Ecto neural progenitor cell (in vitro differentiated cells): Measurements from ENCODE around the gene CRYBG2.

Experiments
- DNase-seq: peaks from one replicate; pipeline ENCODE4 v3.0.0-alpha.2; 2018; ENCODE audit warnings: low spot score

The CRYBG2 gene

GRCh38 chr1:26368486-26368885 is 14.6 kb upstream of the CRYBG2 start:
- DNase-seq = no peak

DNA sequence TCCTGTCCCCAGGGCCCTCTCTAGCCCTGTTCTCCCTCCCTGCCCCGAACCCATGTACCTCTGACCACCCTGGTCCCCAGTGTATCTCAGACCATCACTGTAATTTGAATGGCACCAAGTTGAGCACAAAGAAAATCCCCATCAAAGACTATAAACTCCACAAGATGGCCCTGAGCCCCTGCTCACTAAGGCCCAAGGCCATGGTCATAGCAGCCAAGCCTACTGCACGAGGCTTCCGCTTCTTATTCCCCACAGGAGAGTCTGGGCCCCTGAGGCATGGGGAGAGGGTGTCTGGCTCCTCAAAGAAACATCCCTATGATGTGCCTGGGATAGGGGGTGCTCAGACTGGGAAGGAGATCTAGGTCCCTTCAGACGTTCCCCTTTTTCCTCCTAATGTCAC is 14.1 kb upstream of the CRYBG2 start:
- no peak for DNase-seq

DNA sequence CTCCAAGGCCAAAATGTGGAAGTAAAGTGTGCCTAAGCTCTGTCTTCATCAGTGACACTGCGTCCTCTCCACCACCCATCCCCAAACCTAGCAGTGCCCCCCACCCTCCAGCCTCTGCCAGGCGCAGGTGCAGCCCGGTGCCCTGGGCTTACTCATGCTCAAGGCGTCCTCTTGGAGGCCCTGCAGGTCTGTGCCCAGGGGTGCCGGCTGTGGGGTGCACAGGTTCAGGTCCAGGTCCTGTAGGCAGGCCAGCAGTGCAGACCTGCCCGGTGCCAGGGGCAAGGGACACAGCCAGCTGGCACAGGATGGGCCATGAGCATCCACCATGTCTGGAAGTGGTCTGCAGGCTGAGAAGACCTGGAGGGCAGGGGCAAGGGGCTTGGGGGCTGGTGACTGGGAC is 13.5 kb upstream of the CRYBG2 start:
- DNase-seq = no peak

DNA sequence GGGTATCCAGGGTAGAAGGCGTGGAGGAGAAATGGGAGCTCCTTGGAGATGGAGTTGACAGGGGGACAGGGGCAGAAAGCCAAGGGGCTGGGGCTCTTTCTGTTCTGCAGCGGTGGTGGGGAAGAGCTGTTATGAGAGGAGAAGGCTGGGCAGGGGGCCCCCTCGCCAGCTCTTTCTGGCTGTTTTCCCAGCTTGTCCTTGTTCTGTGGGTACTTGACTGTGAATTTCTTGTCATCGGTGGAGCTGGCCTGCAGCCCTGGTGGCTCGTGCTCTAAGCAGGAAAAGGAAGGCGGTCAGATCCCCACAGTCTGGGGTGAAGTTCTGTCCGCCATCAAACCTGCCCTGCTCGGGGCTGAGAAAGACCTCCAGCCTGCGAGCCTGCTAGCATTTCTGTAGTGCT is 11.0 kb upstream of the CRYBG2 start:
- DNase-seq = no peak

DNA sequence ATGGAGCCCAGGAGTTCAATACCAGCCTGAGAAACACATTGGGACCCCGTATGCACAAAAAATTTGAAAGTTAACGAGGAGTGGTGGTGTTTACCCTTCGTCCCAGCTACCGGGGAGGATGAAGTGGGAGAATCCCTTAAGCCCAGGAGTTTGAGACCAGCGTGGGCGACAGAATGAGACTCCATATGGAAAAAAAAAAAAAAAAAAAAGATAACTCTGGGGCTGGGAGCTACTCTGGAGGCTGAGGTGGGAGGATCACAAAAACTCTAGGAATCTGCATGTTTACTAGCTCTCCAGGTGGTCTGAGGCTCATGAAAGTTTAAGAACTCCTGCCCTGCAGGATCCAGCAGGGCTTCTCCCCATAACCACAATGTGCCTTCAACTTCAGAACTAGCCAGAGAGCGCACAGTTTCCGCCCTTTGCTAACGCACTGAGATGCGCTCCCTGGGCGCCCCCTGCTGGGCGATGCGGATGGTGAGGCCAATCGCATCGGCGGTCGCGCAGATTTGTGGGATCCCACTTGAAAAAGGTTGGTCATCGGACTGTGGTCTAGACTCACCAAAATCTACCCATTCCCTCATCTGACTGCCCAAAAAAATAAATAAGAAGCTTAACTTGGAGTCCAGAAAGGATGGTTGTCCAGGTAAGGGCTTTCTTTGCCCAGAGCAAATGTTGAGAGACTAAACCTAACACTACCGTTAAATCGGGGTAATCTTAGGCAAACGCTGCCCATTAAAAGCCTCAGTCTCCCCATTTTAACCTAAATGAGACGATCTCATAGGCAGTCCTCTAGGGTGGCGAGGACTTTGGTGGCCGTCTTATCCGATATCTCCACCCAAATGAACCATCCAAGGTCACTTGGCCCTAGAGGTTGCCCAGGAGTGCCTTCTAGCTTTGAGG is 9.9 kb upstream of the CRYBG2 start:
- peak; percentile 90 for DNase-seq

DNA sequence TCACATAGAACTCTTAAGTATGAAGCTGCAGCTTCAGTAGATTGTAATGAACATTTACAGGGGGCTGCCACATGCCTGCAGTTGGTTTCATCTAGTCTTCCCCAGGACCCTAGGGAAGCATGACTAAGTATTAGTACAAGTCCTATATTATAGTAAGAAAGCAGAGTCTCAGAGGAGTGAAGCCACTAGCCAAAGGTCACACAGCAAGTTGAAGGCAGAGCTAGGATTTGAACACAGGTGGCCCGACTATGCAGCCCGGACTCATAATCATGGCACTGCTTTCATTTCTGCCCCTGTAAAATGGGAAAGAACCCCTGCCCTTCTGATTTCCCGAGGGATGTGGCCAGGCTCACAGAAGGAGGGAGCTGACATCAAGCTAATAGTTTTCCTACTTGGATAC is 8.4 kb upstream of the CRYBG2 start:
- no peak for DNase-seq

GRCh38 chr1:26361605-26362122 is 7.7 kb upstream of the CRYBG2 start:
- no peak for DNase-seq

DNA sequence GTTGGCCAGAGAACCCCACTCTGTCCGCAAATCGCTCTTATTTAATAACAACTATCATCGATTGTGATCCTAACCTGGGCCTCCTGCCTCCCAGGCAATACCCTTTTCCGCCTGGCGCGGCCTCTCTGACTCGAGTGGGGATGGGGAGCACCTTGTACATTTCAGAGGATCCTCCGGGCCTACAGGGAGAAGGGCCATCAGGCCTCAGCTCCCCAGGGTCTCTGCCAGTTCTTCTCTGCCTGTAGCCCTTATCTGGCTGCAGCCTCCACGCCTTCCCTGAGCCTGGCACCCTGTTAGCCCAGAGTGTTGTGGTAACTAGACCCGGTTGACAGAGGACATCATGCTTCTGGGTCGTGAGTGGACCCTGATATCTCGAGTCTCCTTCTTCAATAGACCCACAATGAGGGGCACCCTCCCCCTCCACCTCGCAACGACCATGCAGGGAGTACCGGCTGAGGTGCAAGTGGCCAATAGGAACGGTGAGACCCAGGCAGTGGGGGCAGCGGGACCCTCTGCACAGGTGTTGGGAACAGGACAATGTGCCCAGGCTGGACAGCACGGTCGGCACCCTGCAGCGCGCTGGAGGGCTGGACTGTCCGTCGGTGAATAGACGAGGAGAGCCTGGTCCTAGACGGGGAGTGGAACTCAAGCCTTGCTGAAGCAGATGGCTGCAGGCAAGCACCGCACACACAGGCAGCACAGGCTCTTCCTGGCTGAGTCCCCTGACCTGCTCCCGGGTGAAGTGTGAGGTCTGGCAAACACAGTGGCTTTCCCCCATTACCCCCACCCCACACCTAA is 7.1 kb upstream of the CRYBG2 start:
- no peak for DNase-seq

DNA sequence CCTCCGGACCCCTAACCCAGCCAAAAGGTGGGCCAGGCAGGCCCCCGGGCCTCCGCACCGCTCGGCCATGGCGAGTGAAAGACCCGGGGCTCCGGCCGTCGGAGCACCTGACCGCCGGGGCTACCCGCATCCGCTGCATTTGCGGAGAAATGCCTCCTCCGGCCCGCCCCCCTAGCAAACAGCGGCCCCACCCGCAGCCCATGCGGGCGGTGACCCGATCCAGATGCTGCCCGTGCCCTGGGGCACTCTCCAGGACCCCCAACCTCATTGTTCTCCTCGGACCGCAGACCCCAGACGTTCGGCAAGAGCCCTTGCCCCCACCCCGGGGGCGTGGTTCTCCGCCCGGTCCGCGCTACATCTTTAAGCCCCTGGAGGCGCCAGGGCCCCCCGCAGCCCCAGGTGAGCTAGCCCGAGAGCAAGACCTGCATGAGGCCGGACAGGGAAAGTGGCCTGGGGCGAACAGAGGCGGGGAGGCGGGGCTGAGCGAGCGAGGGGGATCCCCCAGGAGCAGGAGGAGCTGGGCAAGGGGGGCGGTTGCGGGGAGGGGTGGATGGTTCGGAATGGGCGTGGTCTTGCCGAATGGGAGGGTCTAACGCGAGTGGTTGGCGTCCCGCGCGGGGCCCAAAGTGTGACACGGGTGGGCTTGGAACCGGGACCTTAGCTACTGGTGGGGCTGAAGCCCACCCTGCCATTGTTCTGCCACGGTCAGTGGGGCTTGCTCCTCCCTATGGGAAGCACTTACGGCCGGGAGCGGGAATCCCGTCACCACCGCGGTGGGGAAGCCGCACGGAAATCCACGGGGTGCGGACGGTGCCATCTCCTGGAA is 6.3 kb upstream of the CRYBG2 start:
- peak; percentile 80 for DNase-seq

GRCh38 chr1:26358411-26359384 is 4.8 kb upstream of the CRYBG2 start:
- DNase-seq = no peak

GRCh38 chr1:26357121-26357602 is 3.2 kb upstream of the CRYBG2 start:
- DNase-seq = no peak

- no peak for DNase-seq
Measured at GRCh38 chr1:26356106-26356505, 2.2 kb upstream of the CRYBG2 start.

DNA sequence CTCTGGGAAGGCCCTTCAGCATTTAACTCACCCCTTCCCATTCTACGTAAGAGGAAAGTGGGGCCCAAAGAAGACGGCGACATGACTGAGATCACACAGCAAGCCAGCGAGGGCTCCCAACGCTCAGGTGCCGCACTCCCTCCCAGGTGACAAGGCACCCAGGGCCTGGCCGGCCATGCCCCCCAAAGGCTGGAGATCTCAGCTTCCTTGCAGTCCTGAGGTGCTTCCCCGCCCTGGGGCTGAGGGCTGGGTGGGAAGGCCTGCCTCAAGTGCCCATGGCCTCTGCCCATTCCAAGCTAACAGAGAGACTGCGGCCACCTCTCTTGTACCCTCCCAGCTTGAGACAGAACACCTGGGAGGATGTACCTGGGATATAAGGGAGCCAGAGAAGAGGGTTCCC is 1.0 kb upstream of the CRYBG2 start:
- DNase-seq = no peak

DNA sequence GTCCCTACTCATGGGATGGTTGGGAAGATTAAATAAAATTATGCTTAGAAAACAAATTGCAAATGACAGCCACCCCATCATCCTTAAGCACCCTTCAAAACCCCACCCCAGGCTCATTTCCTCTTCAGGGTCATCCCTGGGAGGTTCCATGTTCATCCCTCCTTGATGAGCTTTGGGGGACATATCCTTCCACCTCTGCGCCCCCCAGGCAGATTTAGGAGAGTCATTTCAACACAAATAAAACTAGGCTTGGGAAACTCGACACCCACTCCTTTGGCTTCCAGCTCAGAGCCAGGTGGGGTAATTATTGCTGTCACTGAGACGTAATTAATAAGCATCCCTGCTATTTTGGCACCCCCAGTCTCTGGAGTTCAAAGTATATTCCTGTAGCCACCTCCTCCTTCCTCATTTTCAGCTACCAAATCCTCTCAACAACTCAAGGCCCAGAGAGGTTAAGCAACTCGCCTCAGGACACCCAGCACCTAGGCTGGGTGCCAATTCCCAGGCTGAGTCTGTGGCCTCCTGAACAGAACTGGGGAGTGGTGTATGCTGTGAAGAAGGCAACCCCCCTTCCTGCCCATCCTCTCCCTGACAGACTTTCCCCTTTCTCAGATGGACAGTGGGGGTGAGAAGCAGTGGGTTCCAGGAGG is 595 bp downstream of the CRYBG2 start:
- DNase-seq = no peak

DNA sequence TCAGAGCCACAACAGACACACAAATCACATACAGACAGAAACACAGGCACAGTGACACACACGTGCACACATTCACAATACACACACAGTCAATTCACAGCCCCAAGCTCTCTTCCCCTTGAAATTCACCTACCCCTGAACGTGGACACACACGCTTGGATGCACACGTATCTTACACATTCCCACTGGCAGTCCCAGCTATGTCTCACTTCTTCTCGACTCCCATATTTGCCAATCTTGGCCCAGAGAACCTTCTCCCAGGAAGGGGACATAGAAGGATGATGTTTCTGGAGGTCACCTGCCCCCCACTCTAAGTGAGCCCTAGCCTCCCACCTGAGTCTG is 1.6 kb downstream of the CRYBG2 start:
- no peak for DNase-seq

- DNase-seq = peak; percentile 60
Measured at GRCh38 chr1:26351590-26352337, 2.2 kb downstream of the CRYBG2 start.

GRCh38 chr1:26350701-26351589 is 3.0 kb downstream of the CRYBG2 start:
- DNase-seq = peak; percentile 73

GRCh38 chr1:26350343-26350700 is 3.6 kb downstream of the CRYBG2 start:
- DNase-seq = no peak

DNA sequence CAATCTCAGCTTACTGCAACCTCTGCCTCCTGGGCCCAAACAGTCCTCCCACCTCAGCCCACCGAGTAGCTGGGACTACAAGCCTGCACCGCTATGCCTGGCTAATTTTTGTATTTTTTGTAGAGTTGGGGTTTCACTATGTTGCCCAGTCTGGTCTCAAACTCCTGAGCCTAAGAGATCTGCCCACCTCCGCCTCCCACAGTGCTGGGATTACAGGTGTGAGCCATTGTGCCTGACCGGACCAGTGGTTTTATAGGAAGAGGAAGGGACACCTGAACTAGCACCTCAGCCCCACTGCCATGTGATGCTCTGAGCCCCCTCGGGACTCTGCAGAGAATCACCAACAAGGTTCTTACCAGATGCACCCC is 4.1 kb downstream of the CRYBG2 start:
- DNase-seq = no peak
